Measurements from ENCODE around the gene TUBB.
"Not testable (repeated sequence)": the region's sequence is repeated elsewhere in the genome, so short reads cannot be mapped to it uniquely, and the experiment has no call there.

The TUBB gene

DNA sequence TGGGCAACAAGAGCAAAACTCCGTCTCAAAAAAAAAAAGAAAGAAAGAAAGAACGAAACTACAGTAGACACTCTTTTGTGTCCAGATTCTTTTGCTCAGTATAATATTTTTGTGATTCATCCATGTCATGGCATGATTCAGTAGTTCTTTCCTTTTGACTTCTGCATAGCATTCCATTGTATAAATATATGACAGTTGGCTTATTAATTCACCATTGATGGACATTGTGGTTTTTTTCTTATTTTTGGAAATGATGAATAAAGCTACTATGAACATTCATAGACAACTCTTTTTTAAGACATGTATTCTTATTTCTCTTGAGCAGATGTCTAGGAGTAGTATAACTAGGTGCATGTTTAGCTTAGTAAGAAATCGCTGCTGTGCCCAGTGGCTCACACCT, 34.5 kb downstream of the TUBB start:
- Mint-ChIP-seq H3K4me1 (ENCODE audit: low read depth) (peaks cover 16% of the 10 kb centered on the region), H3K9me3 (ENCODE audit: low read depth) (no peaks in the 10 kb centered on the region), H3K27me3 (no peaks in the 10 kb centered on the region), H3K27ac (no peak overlapping the region), H3K36me3 (no peaks in the 10 kb centered on the region), H3K4me3 (no peak overlapping the region)

- peaks cover 16% of the 10 kb centered on the region for H3K4me1 Mint-ChIP-seq (ENCODE audit: low read depth)
- H3K27ac Mint-ChIP-seq: not testable (repeated sequence)
These were observed 36.4 kb downstream of the TUBB start for GRCh38 chr6:30756405-30757003.

DNA sequence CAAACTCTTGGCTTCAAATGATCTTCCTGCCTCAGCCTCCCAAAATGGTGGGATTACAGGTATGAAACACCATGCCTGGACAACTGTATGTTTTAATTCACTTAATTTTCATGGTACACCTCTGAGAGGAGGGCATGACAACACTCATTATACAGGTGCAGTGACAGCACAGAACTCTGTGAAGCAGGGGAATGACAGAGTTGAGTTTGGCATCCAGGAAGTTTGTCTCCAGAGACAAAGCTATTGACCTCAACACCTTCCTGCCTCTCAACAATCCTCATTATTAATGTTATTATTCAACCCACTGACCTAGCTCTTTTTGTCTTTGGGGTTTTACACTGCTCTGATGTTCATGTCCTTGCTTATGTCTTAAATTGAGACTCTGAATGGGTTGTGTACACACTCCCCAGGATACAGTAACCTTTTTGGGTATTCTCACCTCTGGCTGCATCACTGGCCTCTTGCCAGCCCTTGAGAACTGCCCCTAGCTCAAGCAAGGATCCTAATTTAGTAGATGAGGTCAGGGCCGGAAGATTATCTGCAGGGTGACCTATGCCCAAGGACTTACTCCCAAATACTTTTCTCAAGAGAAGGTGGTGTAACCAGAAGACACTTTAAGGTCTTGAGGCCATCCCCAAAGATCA, 37.2 kb downstream of the TUBB start:
- Mint-ChIP-seq H3K27me3 (no peaks in the 10 kb centered on the region), H3K36me3 (no peaks in the 10 kb centered on the region), H3K27ac (no peak overlapping the region), H3K4me3 (no peak overlapping the region), H3K9me3 (ENCODE audit: low read depth) (no peaks in the 10 kb centered on the region), H3K4me1 (ENCODE audit: low read depth) (peaks cover 21% of the 10 kb centered on the region)

More at GRCh38 chr6:30756405-30757003, 36.4 kb downstream of the TUBB start:
- H3K4me3 Mint-ChIP-seq; H3K27me3 Mint-ChIP-seq; H3K36me3 Mint-ChIP-seq; H3K9me3 Mint-ChIP-seq (ENCODE audit: low read depth): not testable (repeated sequence)

GRCh38 chr6:30759575-30760239, 39.6 kb downstream of the TUBB start:
- no peak overlapping the region for H3K27ac Mint-ChIP-seq
- no peak overlapping the region for H3K4me3 Mint-ChIP-seq
- H3K27me3 Mint-ChIP-seq: no peaks in the 10 kb centered on the region
- H3K4me1 Mint-ChIP-seq (ENCODE audit: low read depth): peaks cover 35% of the 10 kb centered on the region
- H3K9me3 Mint-ChIP-seq (ENCODE audit: low read depth): no peaks in the 10 kb centered on the region
- no peaks in the 10 kb centered on the region for H3K36me3 Mint-ChIP-seq

GRCh38 chr6:30760549-30760948, 40.4 kb downstream of the TUBB start:
- H3K4me3 Mint-ChIP-seq: no peak overlapping the region
- H3K27me3 Mint-ChIP-seq: no peaks in the 10 kb centered on the region
- H3K4me1 Mint-ChIP-seq (ENCODE audit: low read depth): peaks cover 41% of the 10 kb centered on the region
- H3K36me3 Mint-ChIP-seq: no peaks in the 10 kb centered on the region
- H3K9me3 Mint-ChIP-seq (ENCODE audit: low read depth): no peaks in the 10 kb centered on the region
- H3K27ac Mint-ChIP-seq: no peak overlapping the region

- no peaks in the 10 kb centered on the region for H3K27me3 Mint-ChIP-seq
- H3K4me1 Mint-ChIP-seq (ENCODE audit: low read depth): peaks cover 49% of the 10 kb centered on the region
- H3K9me3 Mint-ChIP-seq (ENCODE audit: low read depth): no peaks in the 10 kb centered on the region
- H3K27ac Mint-ChIP-seq: peak overlapping the region; percentile 78
- no peak overlapping the region for H3K4me3 Mint-ChIP-seq
- no peaks in the 10 kb centered on the region for H3K36me3 Mint-ChIP-seq
These were observed 41.8 kb downstream of the TUBB start for GRCh38 chr6:30761791-30762429.

DNA sequence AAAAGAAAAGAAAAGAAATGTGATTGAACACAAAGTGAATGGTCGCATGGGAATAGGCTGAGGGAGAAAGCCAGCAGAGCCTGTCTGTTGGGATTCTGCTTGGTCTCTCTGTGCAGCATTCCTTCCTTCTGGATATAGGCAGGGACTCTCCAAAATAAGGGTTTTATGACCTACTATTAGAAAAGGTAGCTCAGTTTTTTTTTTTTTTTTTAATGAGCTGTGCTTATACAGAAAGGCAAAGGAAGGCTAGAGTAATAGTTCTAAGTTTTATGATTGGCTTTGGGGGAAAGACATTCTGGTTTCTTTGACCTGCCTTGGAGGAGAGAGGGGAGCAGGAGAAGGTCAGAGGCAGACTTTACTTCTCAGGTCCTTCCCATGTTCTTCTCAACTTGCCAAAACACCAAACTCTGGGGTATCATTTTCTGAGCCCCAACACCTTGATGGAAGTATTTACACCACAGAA, 43.0 kb downstream of the TUBB start:
- Mint-ChIP-seq H3K4me3 (peak overlapping the region; percentile 45), H3K27me3 (no peaks in the 10 kb centered on the region), H3K4me1 (ENCODE audit: low read depth) (peaks cover 59% of the 10 kb centered on the region), H3K9me3 (ENCODE audit: low read depth) (no peaks in the 10 kb centered on the region), H3K27ac (peak overlapping the region; percentile 91), H3K36me3 (no peaks in the 10 kb centered on the region)

DNA sequence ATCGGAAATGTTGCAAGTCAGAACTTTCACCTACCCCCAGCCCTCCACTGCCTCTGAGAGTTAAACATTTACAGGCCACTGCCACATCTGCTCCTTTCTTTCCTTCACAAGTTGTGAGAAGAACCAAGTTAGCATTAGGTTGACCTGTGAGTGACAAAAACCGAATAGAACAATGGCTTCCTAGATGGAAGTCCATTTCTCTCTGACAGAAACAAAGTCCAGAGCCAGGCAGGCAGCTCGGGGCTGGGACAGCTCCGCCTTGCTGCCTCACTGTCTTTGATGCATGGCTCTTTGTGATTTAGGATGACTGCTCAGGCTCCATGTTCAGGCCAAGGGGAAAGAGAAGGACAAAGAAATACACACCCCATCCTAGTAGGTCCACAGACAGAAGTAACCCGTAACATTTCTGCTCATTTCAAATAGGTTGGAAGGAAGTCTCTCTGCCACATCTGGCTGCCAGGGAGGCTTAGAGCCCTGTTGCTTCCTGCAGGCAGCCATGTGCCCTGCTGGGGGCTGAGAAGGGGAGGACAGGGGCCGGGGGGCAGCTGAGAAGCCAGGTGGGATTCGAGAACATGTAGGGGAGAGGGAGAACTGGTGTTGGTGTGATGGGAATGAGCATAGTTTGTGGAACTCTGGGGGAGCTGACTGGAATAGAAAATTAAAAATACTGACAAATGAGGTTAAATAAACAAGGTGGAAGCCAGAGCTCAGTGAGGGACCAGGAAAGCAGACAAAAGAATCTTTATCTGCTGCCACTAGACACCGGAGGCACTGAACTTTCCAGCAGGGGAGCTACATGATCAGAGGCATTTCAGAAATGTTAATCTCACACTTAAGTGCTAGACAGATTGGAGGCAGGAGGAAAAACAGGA, 43.7 kb downstream of the TUBB start:
- peak overlapping the region; percentile 45 for H3K4me3 Mint-ChIP-seq
- peak overlapping the region; percentile 91 for H3K27ac Mint-ChIP-seq
- peaks cover 62% of the 10 kb centered on the region for H3K4me1 Mint-ChIP-seq (ENCODE audit: low read depth)
- H3K9me3 Mint-ChIP-seq (ENCODE audit: low read depth): no peaks in the 10 kb centered on the region
- no peaks in the 10 kb centered on the region for H3K27me3 Mint-ChIP-seq
- H3K36me3 Mint-ChIP-seq: no peaks in the 10 kb centered on the region

- H3K4me3 Mint-ChIP-seq: peak overlapping the region; percentile 45
These were observed 44.4 kb downstream of the TUBB start for GRCh38 chr6:30764490-30765043.

GRCh38 chr6:30765495-30765894, 45.3 kb downstream of the TUBB start:
- peaks cover 72% of the 10 kb centered on the region for H3K4me1 Mint-ChIP-seq (ENCODE audit: low read depth)

More at GRCh38 chr6:30764490-30765043, 44.4 kb downstream of the TUBB start:
- H3K27me3 Mint-ChIP-seq; H3K36me3 Mint-ChIP-seq; H3K9me3 Mint-ChIP-seq (ENCODE audit: low read depth): not testable (repeated sequence)
- peaks cover 66% of the 10 kb centered on the region for H3K4me1 Mint-ChIP-seq (ENCODE audit: low read depth)
- H3K27ac Mint-ChIP-seq: peak overlapping the region; percentile 91

DNA sequence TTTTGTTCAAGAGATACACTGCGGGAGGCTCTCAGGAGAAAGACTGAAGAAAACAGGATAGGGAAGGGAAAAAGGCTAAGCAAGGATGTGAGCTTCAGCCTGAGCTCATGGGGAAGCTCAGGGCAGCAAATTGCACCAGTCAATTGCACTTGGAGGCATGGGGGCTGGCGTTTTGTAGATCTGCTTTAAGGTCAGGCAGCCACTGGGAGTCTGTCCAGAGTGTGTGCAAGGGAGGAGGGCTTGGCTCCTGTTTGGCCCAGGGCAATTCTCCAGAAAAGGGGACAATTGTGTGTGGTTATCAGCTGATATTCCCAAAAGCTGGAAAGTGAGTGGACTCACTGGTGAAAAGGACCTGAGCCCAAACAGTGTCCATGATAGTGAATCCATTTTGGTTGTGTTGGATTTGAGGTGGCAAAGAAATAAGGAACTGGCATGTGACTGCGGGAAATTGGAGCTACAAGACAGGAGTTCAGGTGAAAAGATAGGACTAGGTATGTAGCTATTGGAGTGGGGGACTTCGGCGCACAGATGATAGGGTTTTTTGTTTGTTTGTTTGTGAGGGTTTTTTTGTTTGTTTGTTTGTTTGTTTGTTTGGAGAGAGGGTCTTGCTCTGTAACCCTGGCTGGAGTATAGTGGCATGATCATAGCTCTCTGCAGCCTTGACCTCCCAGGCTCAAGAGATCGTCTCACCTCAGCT, 46.5 kb downstream of the TUBB start:
- Mint-ChIP-seq H3K9me3 (ENCODE audit: low read depth) (no peaks in the 10 kb centered on the region), H3K27ac (peak overlapping the region; percentile 100), H3K27me3 (no peaks in the 10 kb centered on the region), H3K36me3 (no peaks in the 10 kb centered on the region), H3K4me1 (ENCODE audit: low read depth) (peaks cover 78% of the 10 kb centered on the region), H3K4me3 (peak overlapping the region; percentile 74)

More at GRCh38 chr6:30765495-30765894, 45.3 kb downstream of the TUBB start:
- not testable (repeated sequence) for H3K36me3 Mint-ChIP-seq; H3K9me3 Mint-ChIP-seq (ENCODE audit: low read depth); H3K27me3 Mint-ChIP-seq; H3K4me3 Mint-ChIP-seq
- H3K27ac Mint-ChIP-seq: peak overlapping the region; percentile 61

- H3K27me3 Mint-ChIP-seq: no peaks in the 10 kb centered on the region
- peak overlapping the region; percentile 100 for H3K27ac Mint-ChIP-seq
- H3K4me1 Mint-ChIP-seq (ENCODE audit: low read depth): peaks cover 78% of the 10 kb centered on the region
- no peaks in the 10 kb centered on the region for H3K9me3 Mint-ChIP-seq (ENCODE audit: low read depth)
- no peaks in the 10 kb centered on the region for H3K36me3 Mint-ChIP-seq
- peak overlapping the region; percentile 74 for H3K4me3 Mint-ChIP-seq
These were observed 47.2 kb downstream of the TUBB start for GRCh38 chr6:30767158-30767943.

DNA sequence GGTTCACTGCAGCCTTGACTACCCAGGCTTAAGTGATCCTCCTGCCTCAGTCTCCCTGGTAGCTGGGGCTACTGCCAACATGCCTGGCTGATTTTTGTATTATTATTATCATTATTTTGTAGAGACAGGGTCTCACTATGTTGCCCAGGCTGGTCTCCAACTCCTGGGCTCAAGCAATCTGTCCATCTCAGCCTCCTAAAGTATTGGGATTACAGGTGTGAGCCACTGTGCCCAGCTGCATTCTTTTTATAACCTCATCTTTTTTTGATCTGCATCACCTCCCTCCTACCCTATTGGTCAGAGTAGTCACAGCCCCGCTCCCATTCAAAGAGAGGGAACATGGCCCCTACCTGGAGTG, 47.8 kb downstream of the TUBB start:
- Mint-ChIP-seq H3K4me3 (peak overlapping the region; percentile 74), H3K27ac (peak overlapping the region; percentile 100), H3K36me3 (no peaks in the 10 kb centered on the region), H3K4me1 (ENCODE audit: low read depth) (peaks cover 84% of the 10 kb centered on the region), H3K27me3 (no peaks in the 10 kb centered on the region), H3K9me3 (ENCODE audit: low read depth) (no peaks in the 10 kb centered on the region)

Measured in activated naive CD8-positive, alpha-beta T cell (primary cell).